GM12878 (cell line): Measurements from ENCODE around the gene SYNGR3. TPM values are rescaled to one million over a fixed set of nuclear protein-coding genes. Genes with fewer than 3 reads are reported as not detected.

Experiments
- ATAC-seq: fragments of 200-7000 bp; cut with Tn5 transposase; 3 replicates; pipeline ENCODE4 v1.9.1; 2020; ENCODE audit warnings: mild to moderate bottlenecking, moderate library complexity
- BruUV-seq: library from RNA; stranded (reverse); fragments of 400-500 nt; replicated peaks from 2 replicates; lab custom pipeline; 2021; lab: Mats Ljungman, UMichigan
- CTCF ChIA-PET: fragments of 300-600 bp; sonication (Branson Sonifier 250); formaldehyde crosslinking; extraction: SDS; loops from one replicate; lab custom pipeline; 2021; ENCODE audit warnings: inconsistent platforms; lab: Yijun Ruan, JAX
- POLR2A ChIA-PET: fragments of 350-600 bp; formaldehyde crosslinking; extraction: SDS; loops from one replicate; lab custom pipeline; 2021; ENCODE audit warnings: inconsistent platforms; lab: Charles Lee
- RAD21 ChIA-PET: fragments of 300-600 bp; sonication (Branson Sonifier 250); formaldehyde crosslinking; loops from one replicate; lab custom pipeline; 2023; ENCODE audit warnings: antibody characterized with exemption; ENCODE audit not compliant: unreplicated experiment; lab: Charles Lee
- SMC1A ChIA-PET: fragments of 300-600 bp; sonication (Branson Sonifier 250); formaldehyde crosslinking; loops from one replicate; lab custom pipeline; 2023; ENCODE audit not compliant: unreplicated experiment, uncharacterized antibody; lab: Charles Lee
- DNase-seq: peaks from one replicate; pipeline ENCODE4 v3.0.0-alpha.2; 2011; ENCODE audit warnings: low read depth, low spot score
- FAIRE-seq: peaks from 3 replicates; lab custom pipeline; 2011; peaks lifted over from hg19 to GRCh38; lab: Jason Lieb, UNC
- H2AFZ ChIP-seq: 2 replicates; pipeline ENCODE4 v1.6.0; 2011; ENCODE audit warnings: low read depth, low read length, control low read depth; ENCODE audit not compliant: control insufficient read depth
- H3K27ac ChIP-seq: 2 replicates; pipeline ENCODE4 v1.5.1; 2011; ENCODE audit warnings: control low read depth; ENCODE audit not compliant: control insufficient read depth, insufficient read depth
- H3K27me3 ChIP-seq, 2 experiments: replicated peaks in 1 of 2; 2 replicates each; pipeline versions ENCODE4 v1.6.0 to v1.6.1; 2011; ENCODE audit warnings: low read length in 1 of 2; ENCODE audit not compliant: control insufficient read depth in 2 of 2, insufficient read depth in 2 of 2
- H3K36me3 ChIP-seq, 2 experiments: 2 replicates each; pipeline ENCODE4 v1.5.1; 2011; ENCODE audit warnings: low read length in 1 of 2; ENCODE audit not compliant: control insufficient read depth in 2 of 2, insufficient read depth in 2 of 2
- H3K4me1 ChIP-seq: 2 replicates; pipeline ENCODE4 v1.6.1; 2011; ENCODE audit warnings: mild to moderate bottlenecking, low read length, moderate library complexity, mixed read lengths; ENCODE audit not compliant: control insufficient read depth, insufficient read depth
- H3K4me2 ChIP-seq: 2 replicates; pipeline ENCODE4 v1.6.0; 2011; ENCODE audit warnings: control low read depth; ENCODE audit not compliant: control insufficient read depth, insufficient read depth
- H3K4me3 ChIP-seq: fragments of 200-600 bp; sonication (generic); 2 replicates; pipeline ENCODE4 v1.5.1; 2016
- H3K79me2 ChIP-seq: 2 replicates; pipeline ENCODE4 v1.6.0; 2011; ENCODE audit warnings: low read length; ENCODE audit not compliant: control insufficient read depth, insufficient read depth
- H3K9ac ChIP-seq: 2 replicates; pipeline ENCODE4 v1.8.0; 2011; ENCODE audit warnings: low read length, control low read depth, mixed read lengths; ENCODE audit not compliant: control insufficient read depth, insufficient read depth
- H3K9me3 ChIP-seq: replicated peaks from 3 replicates; pipeline ENCODE4 v1.5.1; 2011; ENCODE audit warnings: mild to moderate bottlenecking, low read length; ENCODE audit not compliant: control insufficient read depth, insufficient read depth
- H4K20me1 ChIP-seq: 2 replicates; pipeline ENCODE4 v1.6.0; 2011; ENCODE audit not compliant: control insufficient read depth, insufficient read depth
- DPF2 ChIP-seq: fragments of 450-650 bp; IDR thresholded peaks from 2 replicates; pipeline ENCODE4 v1.6.1; 2017; ENCODE audit warnings: mild to moderate bottlenecking
- HDGF ChIP-seq: fragments of 450-650 bp; IDR thresholded peaks from 2 replicates; pipeline ENCODE4 v1.6.1; 2016; ENCODE audit warnings: antibody characterized with exemption
- IKZF1 ChIP-seq: fragments of 450-650 bp; conservative IDR thresholded peaks from 2 replicates; pipeline ENCODE4 v1.6.1; 2017; ENCODE audit warnings: antibody characterized with exemption, mild to moderate bottlenecking
- LARP7 ChIP-seq: fragments of 450-650 bp; IDR thresholded peaks from 2 replicates; pipeline ENCODE4 v1.6.1; 2017; ENCODE audit warnings: mild to moderate bottlenecking
- NFXL1 ChIP-seq: fragments of 450-650 bp; IDR thresholded peaks from 2 replicates; pipeline ENCODE4 v1.6.1; 2017; ENCODE audit warnings: antibody characterized with exemption, mild to moderate bottlenecking, borderline replicate concordance
- NR2F1 ChIP-seq: fragments of 450-650 bp; conservative IDR thresholded peaks from 2 replicates; pipeline ENCODE4 v1.6.1; 2017; ENCODE audit warnings: mild to moderate bottlenecking
- POU2F2 ChIP-seq: IDR thresholded peaks from 3 replicates; pipeline ENCODE4 v1.6.1; 2011; ENCODE audit warnings: low read depth, mild to moderate bottlenecking, low read length, borderline replicate concordance
- SMC3 ChIP-seq: IDR thresholded peaks from 2 replicates; pipeline ENCODE4 v1.6.1; 2011; ENCODE audit warnings: low read length, improper control_type of control experiment, borderline replicate concordance
- STAT1 ChIP-seq: fragments of 450-650 bp; conservative IDR thresholded peaks from 2 replicates; pipeline ENCODE4 v1.6.1; 2014; ENCODE audit warnings: antibody characterized with exemption, mild to moderate bottlenecking
- YBX1 ChIP-seq: fragments of 450-650 bp; IDR thresholded peaks from 2 replicates; pipeline ENCODE4 v1.6.1; 2016; ENCODE audit warnings: antibody characterized with exemption
- YY1 ChIP-seq: IDR thresholded peaks from 2 replicates; pipeline ENCODE4 v1.6.1; 2011; ENCODE audit warnings: low read depth, mild to moderate bottlenecking, low read length
- WGBS: methylation state at CpG from one replicate; pipeline ENCODE4 v1.1.6; 2016; ENCODE audit warnings: low lambda C conversion rate; ENCODE audit not compliant: insufficient replicate concordance, insufficient coverage; ENCODE audit errors: missing lambda C conversion rate; 5-methylcytosine and 5-hydroxymethylcytosine counted together
- in situ Hi-C: fragments of 300-500 bp; cut with MboI; formaldehyde crosslinking; loops from 9 replicates; pipeline ENCODE4 v1.14.3; 2018; ENCODE audit warnings: mixed read lengths
- intact Hi-C: fragments of 100-400 bp; cut with micrococcal nuclease; formaldehyde crosslinking; loops from one replicate; pipeline ENCODE4 v1.14.2; 2022; ENCODE audit not compliant: unreplicated experiment
- polyA plus RNA-seq, 11 experiments: library from polyadenylated mRNA; depleted of rRNA in 4 of 11; unstranded in 6 of 11; stranded (reverse) in 5 of 11; fragments of >200 nt; fragmentation: Nextera tagmentation in 4 of 11; fragmentation: Illumina TruSeq in 1 of 11; extraction: Ambion mirVana in 4 of 11; extraction: Trizol in 1 of 11; gene quantifications; 1 replicate in 1 of 11; 2 replicates in 10 of 11; pipeline versions ENCODE4 v1.2.1 to v1.2.3, GENCODE V29; 2011 to 2016; ENCODE audit warnings: inconsistent platforms in 2 of 11, missing spikeins in 2 of 11, low read depth in 1 of 11
- total RNA-seq, 4 experiments: library from RNA; depleted of rRNA in 3 of 4; stranded (reverse); fragments of >200 nt in 3 of 4; fragmentation: Illumina TruSeq in 1 of 4; extraction: Trizol in 1 of 4; gene quantifications; 2 replicates each; pipeline versions ENCODE4 v1.2.1 to v1.2.3, GENCODE V29; 2013 to 2021
- TF ChIP-seq, protein P1 (sequence below): fragments of 450-650 bp; formaldehyde crosslinking; IDR thresholded peaks from 2 replicates; pipeline ENCODE4 v1.4.0; 2020; ENCODE audit warnings: mild to moderate bottlenecking, moderate library complexity
- TF ChIP-seq, protein P2 (sequence below): fragments of 450-650 bp; IDR thresholded peaks from 2 replicates; pipeline ENCODE4 v1.6.1; 2017; ENCODE audit warnings: mild to moderate bottlenecking
- TF ChIP-seq, protein P3 (sequence below): fragments of 450-650 bp; conservative IDR thresholded peaks from 2 replicates; pipeline ENCODE4 v1.6.1; 2017; ENCODE audit warnings: mild to moderate bottlenecking, moderate library complexity

SYNGR3 gene
- total and polyA plus RNA-seq, 10 of the 15 experiments (the other 5 are each of a cell fraction or from before 2014, with no cell fraction given), result 1.2 to 18.1 (median 6.6) TPM

- TF ChIP-seq, protein P1, sequence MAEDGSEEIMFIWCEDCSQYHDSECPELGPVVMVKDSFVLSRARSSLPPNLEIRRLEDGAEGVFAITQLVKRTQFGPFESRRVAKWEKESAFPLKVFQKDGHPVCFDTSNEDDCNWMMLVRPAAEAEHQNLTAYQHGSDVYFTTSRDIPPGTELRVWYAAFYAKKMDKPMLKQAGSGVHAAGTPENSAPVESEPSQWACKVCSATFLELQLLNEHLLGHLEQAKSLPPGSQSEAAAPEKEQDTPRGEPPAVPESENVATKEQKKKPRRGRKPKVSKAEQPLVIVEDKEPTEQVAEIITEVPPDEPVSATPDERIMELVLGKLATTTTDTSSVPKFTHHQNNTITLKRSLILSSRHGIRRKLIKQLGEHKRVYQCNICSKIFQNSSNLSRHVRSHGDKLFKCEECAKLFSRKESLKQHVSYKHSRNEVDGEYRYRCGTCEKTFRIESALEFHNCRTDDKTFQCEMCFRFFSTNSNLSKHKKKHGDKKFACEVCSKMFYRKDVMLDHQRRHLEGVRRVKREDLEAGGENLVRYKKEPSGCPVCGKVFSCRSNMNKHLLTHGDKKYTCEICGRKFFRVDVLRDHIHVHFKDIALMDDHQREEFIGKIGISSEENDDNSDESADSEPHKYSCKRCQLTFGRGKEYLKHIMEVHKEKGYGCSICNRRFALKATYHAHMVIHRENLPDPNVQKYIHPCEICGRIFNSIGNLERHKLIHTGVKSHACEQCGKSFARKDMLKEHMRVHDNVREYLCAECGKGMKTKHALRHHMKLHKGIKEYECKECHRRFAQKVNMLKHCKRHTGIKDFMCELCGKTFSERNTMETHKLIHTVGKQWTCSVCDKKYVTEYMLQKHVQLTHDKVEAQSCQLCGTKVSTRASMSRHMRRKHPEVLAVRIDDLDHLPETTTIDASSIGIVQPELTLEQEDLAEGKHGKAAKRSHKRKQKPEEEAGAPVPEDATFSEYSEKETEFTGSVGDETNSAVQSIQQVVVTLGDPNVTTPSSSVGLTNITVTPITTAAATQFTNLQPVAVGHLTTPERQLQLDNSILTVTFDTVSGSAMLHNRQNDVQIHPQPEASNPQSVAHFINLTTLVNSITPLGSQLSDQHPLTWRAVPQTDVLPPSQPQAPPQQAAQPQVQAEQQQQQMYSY (CRISPR knock-in tag), result no peak
- no peak; the same call in 2 of the 3 replicates for TF ChIP-seq POU2F2
- TF ChIP-seq HDGF, result no peak
Measured at GRCh38 chr16:1991948-1992703, 2.4 kb downstream of the SYNGR3 start (continued).

DNA sequence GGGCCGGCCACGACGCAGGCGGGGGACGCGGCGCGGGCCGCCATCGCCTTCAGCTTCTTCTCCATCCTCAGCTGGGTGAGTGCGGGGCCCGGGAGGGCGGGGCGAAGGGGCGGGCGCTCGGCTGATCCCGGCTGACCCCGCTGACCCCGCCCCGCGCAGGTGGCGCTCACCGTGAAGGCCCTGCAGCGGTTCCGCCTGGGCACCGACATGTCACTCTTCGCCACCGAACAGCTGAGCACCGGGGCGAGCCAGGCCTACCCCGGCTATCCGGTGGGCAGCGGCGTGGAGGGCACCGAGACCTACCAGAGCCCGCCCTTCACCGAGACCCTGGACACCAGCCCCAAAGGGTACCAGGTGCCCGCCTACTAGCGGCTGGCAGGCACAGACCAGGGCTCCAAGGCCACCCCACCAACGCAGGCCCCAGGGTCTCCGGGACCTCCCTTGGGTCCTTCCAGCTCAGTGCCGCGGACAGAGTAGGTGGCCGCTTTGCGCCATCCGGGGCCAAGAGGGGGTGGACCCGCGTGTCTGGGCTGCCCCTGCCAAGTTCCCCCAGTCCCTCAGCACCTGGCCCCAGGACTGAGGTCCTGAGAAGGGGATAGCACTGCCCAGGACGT, 3.0 kb downstream of the SYNGR3 start:
- DNase-seq (no peak), FAIRE-seq (no peak), ATAC-seq (no peak)
- H3K27ac ChIP-seq, result no peak overlapping the region
- no peaks in the 10 kb centered on the region for H3K27me3 ChIP-seq
- no peaks in the 10 kb centered on the region for H3K79me2 ChIP-seq
- ChIA-PET POLR2A (interaction anchor here (1.4 to 3.3 kb wide), 5 partner anchors 11 to 148 kb away, joined by 3 to 14 read pairs (median 13); partner anchors contain the start of genes RPS2 and TBL3), CTCF (interaction anchor here (6.5 kb wide), 1 partner anchor 11 kb away, joined by 54 read pairs; no protein-coding TSS in a partner anchor), SMC1A (no interaction called here), RAD21 (interaction anchor here (0.9 kb wide), 1 partner anchor 11 kb away, joined by 4 read pairs; no protein-coding TSS in a partner anchor)
- H3K9ac ChIP-seq, result no peak overlapping the region
- in situ Hi-C loops, result no loop called here
- H3K4me3 ChIP-seq, result no peak overlapping the region
- peaks cover 26% of the 10 kb centered on the region for H3K4me1 ChIP-seq
- 98% methylated on average over 37 of the region's 50 CpGs for WGBS
- intact Hi-C loops, result no loop called here
- H4K20me1 ChIP-seq, result no peaks in the 10 kb centered on the region
- BruUV-seq, result no TSS peak
- peaks cover 1 to 3% of the 10 kb centered on the region in 2 experiments; a peak in 3 of 4 replicates for H3K36me3 ChIP-seq
- H2AFZ ChIP-seq, result peak overlapping the region; percentile 53
- H3K4me2 ChIP-seq, result 0 out of 2 replicates have a peak overlapping the region, but pooled peaks have one; percentile 0
- H3K9me3 ChIP-seq, result peaks cover 1% of the 10 kb centered on the region; the same call in 1 of the 3 replicates
- no peak for TF ChIP-seq SMC3
- TF ChIP-seq, protein P2, sequence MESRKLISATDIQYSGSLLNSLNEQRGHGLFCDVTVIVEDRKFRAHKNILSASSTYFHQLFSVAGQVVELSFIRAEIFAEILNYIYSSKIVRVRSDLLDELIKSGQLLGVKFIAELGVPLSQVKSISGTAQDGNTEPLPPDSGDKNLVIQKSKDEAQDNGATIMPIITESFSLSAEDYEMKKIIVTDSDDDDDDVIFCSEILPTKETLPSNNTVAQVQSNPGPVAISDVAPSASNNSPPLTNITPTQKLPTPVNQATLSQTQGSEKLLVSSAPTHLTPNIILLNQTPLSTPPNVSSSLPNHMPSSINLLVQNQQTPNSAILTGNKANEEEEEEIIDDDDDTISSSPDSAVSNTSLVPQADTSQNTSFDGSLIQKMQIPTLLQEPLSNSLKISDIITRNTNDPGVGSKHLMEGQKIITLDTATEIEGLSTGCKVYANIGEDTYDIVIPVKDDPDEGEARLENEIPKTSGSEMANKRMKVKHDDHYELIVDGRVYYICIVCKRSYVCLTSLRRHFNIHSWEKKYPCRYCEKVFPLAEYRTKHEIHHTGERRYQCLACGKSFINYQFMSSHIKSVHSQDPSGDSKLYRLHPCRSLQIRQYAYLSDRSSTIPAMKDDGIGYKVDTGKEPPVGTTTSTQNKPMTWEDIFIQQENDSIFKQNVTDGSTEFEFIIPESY, result no peak
- 0 out of 2 replicates have a peak, but pooled peaks have one; percentile 39 for TF ChIP-seq NR2F1
- TF ChIP-seq DPF2, result 0 out of 2 replicates have a peak, but pooled peaks have one; percentile 4
- no peak for TF ChIP-seq NFXL1
- TF ChIP-seq LARP7, result no peak
- TF ChIP-seq, protein P3, sequence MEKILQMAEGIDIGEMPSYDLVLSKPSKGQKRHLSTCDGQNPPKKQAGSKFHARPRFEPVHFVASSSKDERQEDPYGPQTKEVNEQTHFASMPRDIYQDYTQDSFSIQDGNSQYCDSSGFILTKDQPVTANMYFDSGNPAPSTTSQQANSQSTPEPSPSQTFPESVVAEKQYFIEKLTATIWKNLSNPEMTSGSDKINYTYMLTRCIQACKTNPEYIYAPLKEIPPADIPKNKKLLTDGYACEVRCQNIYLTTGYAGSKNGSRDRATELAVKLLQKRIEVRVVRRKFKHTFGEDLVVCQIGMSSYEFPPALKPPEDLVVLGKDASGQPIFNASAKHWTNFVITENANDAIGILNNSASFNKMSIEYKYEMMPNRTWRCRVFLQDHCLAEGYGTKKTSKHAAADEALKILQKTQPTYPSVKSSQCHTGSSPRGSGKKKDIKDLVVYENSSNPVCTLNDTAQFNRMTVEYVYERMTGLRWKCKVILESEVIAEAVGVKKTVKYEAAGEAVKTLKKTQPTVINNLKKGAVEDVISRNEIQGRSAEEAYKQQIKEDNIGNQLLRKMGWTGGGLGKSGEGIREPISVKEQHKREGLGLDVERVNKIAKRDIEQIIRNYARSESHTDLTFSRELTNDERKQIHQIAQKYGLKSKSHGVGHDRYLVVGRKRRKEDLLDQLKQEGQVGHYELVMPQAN, result no peak
- TF ChIP-seq STAT1, result no peak
- no peak for TF ChIP-seq IKZF1
- no peak for TF ChIP-seq YBX1
- 0 out of 2 replicates have a peak, but pooled peaks have one; percentile 4 for TF ChIP-seq YY1
